DND-41 (cell line): Measurements from ENCODE around the gene CXCL9.

Source experiments
- EZH2 ChIP-seq: IDR thresholded peaks from 3 replicates; pipeline ENCODE4 v1.6.1; 2012; ENCODE audit warnings: borderline replicate concordance, low read depth, mild to moderate bottlenecking, moderate library complexity, low read length, inconsistent platforms; ENCODE audit not compliant: severe bottlenecking
- TF ChIP-seq, protein P1 (sequence below): IDR thresholded peaks from 2 replicates; pipeline ENCODE4 v1.5.1; 2012; ENCODE audit warnings: borderline replicate concordance, low read length, moderate library complexity, mild to moderate bottlenecking; ENCODE audit not compliant: poor library complexity, severe bottlenecking; ENCODE audit errors: extremely low read depth

DNA sequence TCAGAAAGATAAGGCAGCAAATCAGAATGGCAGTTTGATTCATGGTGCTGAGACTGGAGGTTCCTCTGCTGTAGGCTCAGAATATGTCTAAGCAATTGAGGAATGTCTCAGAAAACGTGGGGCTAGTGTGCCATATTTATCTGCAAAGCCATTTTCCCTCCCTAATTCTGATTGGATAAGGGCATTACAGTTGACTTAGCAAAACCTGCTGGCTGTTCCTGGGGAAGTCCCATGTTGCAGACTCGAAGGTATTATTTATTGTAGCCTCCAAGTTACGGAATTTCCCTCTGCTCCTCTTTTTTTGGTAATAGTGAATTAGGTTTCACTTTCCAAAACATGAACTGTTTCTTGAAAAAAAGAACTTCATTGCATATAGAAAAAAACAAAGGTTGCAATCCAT, 16.1 kb upstream of the CXCL9 start, which contains the start of gene CXCL10:
- TF ChIP-seq, protein P1, sequence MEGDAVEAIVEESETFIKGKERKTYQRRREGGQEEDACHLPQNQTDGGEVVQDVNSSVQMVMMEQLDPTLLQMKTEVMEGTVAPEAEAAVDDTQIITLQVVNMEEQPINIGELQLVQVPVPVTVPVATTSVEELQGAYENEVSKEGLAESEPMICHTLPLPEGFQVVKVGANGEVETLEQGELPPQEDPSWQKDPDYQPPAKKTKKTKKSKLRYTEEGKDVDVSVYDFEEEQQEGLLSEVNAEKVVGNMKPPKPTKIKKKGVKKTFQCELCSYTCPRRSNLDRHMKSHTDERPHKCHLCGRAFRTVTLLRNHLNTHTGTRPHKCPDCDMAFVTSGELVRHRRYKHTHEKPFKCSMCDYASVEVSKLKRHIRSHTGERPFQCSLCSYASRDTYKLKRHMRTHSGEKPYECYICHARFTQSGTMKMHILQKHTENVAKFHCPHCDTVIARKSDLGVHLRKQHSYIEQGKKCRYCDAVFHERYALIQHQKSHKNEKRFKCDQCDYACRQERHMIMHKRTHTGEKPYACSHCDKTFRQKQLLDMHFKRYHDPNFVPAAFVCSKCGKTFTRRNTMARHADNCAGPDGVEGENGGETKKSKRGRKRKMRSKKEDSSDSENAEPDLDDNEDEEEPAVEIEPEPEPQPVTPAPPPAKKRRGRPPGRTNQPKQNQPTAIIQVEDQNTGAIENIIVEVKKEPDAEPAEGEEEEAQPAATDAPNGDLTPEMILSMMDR, result no peak
- no peak for TF ChIP-seq EZH2
